ENCODE data around the gene PLCH1.

PLCH1 gene

DNA sequence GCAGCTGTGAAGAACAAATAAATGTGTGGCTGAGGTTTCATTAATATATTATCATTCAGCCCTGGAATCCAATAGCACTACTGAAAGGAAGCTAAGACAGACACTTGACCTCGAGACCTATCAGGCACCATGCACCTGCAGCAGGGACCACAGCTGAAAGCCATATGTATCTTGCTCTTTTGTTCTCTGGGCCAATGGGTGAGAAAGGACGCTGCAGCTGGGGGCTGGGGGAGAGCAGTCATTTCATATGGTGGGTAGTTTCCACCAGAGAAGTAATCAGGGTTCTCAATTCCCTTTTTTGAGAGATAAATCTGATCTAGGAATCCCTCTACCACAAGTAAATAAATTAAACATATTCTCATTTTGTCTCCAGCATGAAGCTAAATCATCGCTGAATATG lies 225.8 kb downstream of the PLCH1 start:
- DNase-seq = no peak

DNA sequence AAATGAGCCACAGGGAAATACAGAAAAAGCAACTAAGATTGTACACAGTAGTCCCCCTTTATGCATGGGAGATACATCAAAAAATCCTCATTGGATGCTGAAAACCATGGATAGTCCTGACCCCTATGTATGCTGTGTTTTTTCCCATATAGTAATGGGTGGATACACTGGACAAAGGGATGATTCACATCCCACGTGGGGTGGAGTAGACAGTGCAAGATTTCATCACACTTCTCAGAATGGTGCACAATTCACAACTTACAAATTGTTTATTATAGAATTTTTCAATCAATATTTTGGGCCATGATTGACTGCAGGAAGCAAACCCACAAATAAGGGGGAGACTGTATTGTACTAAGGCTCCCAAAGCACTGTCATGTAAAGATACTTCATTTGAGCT lies 227.0 kb downstream of the PLCH1 start:
- no peak for DNase-seq

DNA sequence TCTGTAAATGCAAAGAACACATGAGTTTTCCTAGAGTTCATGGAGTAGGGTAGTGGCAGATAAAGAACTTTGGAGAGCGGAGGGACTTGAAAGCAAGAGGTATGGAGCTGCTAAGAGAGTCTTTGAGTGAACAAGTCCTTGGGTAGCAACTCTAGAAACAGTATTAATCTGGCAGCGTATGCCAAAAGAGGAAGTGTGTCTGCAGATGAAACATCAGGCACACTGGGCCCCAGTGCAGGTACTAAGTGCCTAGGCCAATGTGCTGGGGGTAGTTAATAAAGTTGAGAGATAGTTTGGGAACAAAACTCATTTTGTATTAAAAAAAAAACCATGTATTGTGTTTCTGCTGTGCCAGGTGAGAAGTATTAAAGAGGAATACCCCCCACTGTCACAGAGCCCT lies 228.4 kb downstream of the PLCH1 start:
- DNase-seq = no peak

DNA sequence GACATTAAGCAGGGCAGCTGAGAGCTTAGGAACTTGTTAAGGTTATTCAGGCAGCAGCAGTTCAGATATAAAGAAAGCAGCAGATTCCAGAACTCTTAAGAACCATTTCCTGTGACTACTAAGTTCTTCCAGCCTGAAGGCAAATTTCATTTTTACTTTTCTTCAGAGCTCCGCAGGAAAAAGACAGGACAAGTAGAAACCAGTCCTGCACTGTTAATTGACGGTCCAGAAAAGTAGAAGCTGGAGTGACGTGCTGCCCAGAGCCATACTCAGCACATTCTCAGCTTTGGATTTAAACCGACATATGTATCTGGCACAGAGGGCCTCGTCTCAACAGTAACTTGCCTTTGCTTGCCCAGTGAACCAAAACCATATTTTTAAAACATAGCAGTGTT lies 232.0 kb downstream of the PLCH1 start:
- no peak for DNase-seq

DNA sequence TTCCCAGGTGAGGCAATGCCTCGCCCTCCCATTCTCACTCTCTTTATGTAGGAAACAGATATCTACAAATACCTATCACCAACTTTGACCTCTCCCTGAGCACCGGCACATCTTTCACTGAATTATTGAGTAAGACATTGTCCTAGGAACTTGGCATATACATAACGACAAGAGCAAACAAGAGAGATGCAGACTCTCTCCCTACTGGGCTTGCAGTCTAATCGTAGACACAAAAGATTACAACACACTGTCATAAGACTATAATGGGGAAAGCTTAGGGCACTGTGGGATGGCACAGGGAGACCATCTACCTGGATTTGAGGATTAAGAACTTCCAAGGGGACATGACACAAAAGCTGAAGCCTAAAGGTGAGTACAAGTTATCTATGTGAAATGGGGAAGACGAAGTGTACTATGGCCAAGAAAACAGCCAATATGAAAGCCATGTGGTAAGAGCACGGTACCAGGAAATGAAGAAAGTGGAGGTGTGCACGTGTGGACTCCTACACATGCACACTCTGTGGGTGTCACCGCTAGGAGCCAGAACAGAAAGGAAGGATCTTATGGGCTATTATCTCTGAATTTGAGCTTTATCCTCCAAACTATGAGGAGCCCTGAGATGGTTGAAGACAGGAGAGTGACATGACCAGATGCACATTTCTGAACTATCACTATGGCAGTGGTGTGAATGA lies 232.6 kb downstream of the PLCH1 start:
- no peak for DNase-seq

GRCh38 chr3:155504682-155505081 lies 240.2 kb downstream of the PLCH1 start:
- no peak for DNase-seq

DNA sequence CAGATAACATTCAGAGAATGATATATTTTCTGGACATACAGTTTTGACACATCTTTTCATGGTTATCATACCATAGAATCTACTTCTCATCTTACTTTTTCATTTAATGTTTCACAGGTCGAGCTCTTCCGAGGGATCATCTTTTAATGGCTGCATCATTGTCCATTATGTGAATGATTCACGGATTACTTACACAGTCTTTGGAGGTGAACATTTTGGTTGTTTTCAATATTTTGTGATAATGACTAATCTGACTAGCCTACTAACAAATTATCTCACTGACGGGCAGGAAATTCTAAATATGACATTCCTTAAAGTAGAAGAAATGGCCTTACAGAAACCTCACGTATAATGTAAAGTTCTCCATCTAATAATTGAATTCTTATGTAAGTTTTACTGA lies 242.2 kb downstream of the PLCH1 start:
- no peak for DNase-seq

- no peak for DNase-seq
Observed at GRCh38 chr3:155500194-155500818, 244.6 kb downstream of the PLCH1 start.

DNA sequence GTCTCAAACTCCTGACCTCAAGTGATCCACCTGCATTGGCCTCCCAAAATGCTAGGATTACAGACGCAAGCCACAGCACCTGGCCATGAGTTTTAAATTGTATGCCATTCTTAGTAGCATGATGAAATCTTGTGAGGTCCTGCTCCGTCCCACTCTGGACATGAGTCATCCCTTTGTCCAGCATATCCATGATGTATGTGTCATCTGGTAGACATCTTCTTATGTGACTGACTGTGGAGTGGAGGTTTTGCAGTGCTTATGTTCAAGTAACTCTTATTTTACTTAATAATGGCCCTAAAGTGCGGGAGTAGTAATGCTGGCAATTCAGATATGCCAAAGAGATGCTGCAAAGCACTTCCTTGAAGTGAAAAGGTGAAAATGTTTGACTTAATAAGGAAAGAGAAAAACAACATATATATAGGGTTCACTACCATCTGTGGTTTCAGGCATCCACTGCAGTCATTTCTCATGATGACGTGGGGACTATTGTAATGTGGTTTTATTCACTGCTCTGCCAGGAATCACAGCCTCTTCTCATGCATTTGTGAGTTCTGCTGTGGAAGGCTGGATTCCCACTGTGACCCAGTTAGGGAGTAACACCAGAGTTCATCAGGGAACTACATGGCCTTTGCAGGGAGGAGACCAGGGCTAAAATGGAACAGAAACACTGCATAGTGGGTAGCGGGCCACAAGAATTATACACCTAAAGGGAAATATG lies 246.8 kb downstream of the PLCH1 start:
- no peak for DNase-seq

DNA sequence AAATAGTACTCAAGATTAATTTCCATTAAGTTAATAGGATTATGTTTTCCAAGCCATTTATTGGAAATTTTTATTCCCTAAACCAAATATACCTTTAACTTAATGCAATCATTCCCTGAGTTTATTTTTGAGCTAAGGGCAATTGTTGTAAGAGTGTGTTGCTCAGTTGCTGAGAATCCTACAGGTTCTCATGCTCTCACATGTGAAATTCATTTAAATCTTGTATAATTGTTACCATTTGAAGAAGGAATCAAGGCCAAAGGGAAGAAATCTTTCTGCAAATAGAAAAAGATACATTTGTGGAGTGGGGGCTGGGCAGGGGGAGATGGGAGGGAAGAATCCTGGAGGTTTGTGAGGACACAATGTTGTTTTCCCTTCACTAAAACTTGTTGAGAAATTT lies 248.7 kb downstream of the PLCH1 start:
- no peak for DNase-seq

GRCh38 chr3:155495387-155495786 lies 249.5 kb downstream of the PLCH1 start:
- DNase-seq = no peak

DNA sequence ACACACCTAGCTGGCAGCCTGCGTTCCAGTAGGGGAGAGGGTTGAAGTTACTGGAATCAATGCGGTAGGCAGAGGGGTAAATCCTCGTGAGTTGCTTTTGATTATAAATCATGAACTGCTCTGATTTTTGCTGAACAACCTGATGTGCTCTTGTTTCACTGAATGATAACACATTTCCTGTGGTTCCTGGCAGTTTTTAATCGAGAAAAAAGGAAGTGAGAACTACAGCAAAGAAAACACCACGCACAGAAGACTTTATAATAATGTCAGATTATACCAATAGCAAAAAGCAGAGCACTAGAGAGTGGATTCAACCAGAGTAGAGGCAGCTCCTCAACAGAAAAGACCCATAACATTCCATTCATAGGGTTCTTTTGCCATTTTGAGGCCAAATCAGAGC lies 250.5 kb downstream of the PLCH1 start:
- DNase-seq = no peak

DNA sequence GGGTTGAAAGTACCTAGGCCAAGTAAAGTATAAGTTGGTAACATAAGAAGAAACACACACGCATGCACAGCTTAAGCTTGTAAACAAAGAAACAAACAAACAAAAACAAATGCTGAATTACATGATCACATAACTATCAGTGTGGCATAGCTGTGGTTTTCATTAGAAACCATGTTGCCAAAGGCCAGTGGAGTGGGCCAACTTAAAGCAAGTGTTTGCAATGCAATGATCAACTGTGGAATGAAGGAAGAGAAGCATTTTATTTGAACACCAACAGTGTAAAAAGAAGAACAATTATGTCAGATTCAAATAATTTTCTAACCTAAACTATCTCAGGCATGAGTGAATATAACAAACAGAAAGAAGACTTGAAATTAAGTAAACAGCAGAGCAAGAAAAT lies 252.0 kb downstream of the PLCH1 start:
- DNase-seq = no peak

DNA sequence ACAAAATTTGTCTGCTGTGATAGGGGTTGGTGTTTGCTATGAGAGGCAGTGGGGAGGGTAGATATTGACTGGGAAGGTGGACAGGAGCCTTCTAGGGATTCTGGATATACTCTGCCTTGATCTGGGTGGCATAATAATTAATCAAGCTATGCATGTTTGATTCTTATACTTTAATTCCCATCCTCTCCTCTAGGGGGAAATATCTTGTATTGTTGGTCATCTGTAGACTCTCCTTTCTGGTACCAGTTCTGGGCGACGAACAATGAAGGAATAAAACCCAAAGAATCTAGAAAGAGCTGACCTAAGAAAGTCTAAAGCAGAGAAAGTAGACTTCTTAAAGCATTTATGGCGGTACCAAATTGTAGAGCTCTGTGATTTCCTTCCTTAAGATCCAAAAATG lies 253.2 kb downstream of the PLCH1 start:
- no peak for DNase-seq

DNA sequence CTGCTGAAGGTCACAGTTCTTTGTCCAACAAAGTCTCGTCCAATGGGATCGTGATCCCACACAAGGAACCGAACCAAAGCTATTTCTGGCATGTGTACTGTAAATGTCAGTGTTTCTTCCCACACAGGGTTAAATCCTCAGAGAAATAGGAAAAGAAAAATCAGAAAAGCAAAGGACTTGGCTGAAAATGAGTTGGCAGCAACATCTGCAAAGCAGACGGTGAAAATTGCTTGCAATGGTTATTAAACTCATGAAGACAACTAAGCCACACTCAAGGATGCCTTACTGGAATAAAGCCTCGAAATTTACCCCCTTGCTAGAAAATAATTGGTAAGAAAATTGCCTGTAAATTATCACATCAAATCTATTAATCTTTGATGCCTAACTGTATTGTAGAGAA lies 256.2 kb downstream of the PLCH1 start:
- DNase-seq = no peak

DNA sequence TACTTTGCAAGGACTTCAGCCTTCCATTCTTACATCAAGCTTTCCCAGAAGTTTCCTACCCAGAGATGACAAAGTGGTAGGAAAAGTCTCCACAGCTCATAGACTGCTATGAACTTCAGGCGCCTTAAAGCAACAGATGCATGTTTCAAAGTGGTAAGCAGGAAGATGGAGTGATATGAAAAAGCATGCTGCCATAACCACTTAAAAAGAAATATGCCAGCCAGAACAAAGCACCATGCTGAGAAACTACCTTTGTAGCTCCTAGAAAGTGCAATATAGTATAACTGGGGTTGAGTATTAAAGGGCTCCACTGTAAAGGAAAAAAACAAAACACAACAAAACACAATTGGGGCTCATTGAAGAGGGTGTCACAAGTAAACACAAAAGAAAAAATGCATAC lies 259.0 kb downstream of the PLCH1 start:
- no peak for DNase-seq

GRCh38 chr3:155481591-155481990 lies 263.3 kb downstream of the PLCH1 start:
- DNase-seq = no peak

DNA sequence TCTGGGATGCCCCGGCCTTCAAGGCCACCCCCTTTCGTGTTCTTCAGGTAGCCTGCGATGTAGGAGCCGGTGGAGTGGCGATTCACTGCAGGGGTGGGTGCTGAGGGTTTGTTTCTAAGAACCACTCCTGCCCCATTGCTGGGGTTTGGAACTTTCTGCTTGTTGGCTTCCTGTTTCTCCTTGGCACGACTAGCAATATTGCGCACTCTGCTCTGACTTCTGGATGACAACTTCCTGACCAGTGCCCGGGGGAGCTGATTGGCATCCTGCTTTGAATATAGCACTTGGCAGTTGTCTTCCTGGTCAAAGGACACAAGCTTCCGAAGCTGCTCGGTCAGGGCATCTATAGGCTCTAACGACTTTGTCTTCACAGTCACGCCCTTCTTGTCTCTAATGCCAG lies 263.8 kb downstream of the PLCH1 start:
- DNase-seq = no peak

- no peak for DNase-seq
Observed at GRCh38 chr3:155465664-155466063, 279.2 kb downstream of the PLCH1 start.

GRCh38 chr3:155462672-155463071 lies 282.2 kb downstream of the PLCH1 start:
- no peak for DNase-seq

DNA sequence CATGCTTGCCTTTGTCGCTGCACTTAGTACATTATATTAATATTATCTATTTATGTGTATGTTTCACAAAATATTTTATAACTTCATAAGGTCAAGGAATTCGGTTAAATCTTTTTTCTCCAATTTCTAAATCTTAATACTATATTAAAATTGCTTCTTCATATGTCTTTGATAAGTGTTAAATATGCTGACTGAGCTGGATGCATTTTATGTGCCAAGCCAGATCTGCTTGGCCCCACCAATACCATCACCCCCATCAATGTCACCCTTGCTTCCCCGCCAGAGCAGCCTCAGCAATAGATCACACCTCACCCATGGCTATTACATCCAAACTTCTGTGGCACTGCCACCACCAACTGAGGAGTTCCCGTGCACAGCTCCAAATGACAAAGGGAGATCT lies 287.3 kb downstream of the PLCH1 start:
- no peak for DNase-seq

- DNase-seq = no peak
Observed at GRCh38 chr3:155455765-155456164, 289.1 kb downstream of the PLCH1 start.

DNA sequence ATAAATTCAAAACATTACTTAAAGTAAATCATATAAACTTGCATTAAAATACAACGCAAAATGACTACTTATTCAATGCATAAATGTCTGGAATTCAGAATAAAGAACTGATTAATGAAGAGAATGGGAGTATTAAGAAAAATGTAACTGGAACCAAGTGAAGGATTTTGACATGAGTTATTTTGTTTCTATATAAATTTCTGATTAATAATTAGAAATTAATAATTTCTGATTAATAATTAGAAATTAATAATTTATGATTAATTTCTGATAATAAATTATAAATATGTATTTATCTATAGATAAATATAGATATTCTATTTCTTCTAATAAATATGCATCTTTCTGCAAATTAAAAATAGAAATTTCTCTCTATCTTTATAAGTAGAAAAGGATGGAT lies 291.4 kb downstream of the PLCH1 start:
- no peak for DNase-seq

DNA sequence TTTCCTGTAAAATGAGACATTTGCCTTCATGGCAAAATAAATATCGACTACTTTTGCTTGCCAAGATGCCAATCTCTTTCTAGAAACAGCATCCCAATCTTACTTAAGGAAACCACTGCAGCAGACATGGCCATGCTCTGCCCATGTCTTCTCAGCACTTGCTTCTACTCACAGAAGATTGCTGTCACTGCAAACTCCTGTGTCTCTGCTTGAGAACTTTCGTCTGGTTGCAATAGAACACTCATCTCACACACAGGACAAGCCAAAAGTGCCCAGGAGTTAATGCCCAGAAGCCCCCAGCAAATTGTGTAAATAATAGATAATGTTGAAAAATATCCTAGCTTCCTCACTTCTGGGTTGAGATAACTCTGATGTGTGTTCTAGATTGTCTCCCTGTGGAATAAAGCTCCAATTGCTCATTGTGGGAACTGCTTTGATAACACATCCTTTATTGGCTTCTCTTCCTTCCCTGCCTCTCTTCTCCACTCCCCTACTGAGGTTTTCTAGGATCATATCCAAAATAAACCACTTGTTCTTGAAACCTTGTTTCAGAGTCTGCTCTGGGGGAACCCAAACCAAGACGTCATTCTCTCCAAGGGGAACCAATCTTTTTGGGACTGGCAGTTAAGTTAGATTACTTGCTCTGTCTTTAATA lies 295.1 kb downstream of the PLCH1 start:
- DNase-seq = no peak

All from effector CD4-positive, alpha-beta T cell (primary cell).